D341Med (cell line): ENCODE measurements around the gene PC.
"Not testable (repeated sequence)": the region's sequence is repeated elsewhere in the genome, so short reads cannot be mapped to it uniquely, and the experiment has no call there.

Source experiments
- DNase-seq: peaks from one replicate; pipeline ENCODE4 v3.0.0; 2012; ENCODE audit warnings: low spot score

Gene PC

GRCh38 chr11:66958232-66958955, at the start of gene PC:
Gene PC, minus strand, starts transcription at chr11:66958383. Its CDS starts 86,224 bp downstream, at chr11:66872159.
- DNase-seq = peak; percentile 98

DNA sequence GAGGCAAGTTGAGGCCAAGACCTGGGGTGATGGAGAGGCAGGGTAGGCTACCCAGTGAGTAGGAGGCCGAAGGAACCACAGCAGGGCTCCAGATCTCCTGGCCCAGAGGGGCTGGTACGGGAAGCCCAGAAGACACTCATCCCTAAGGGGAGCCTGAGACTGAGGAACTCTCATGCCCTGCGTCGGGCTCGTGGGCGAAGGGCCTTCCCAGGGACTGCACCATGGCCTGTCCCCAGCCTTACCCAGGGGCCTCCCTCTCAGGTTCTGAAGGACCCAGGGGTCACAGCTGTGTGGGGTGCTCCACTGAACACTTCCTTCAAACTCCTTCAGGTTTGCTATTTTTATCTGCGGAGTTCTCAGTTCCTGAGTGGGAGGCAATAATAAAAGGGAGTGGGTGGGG, 48.9 kb upstream of the PC start:
- no peak for DNase-seq

GRCh38 chr11:67006029-67006884, 48.1 kb upstream of the PC start:
- peak; percentile 87 for DNase-seq

DNA sequence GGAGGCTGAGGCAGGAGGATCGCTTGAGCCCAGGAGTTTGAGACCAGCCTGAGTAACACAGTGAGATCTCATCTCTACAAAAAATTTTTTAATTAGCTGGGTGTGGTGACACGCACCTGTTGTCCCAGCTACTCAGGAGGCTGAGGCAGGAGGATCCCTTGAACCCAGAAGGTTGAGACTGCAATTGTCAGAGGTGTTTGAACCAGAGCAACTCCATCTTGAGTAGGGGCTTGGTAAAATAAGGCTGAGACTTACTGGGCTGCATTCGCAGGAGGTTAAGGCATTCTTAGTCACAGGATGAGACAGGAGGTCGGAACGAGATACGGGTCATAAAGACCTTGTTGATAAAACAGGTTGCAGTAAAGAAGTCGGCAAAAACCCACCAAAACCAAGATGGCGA, 47.0 kb upstream of the PC start:
- not testable (repeated sequence) for DNase-seq

- no peak for DNase-seq
Observed at GRCh38 chr11:67002921-67003411, 44.8 kb upstream of the PC start.

GRCh38 chr11:67002297-67002913, 44.2 kb upstream of the PC start:
- no peak for DNase-seq

- no peak for DNase-seq
Observed at GRCh38 chr11:67001332-67001731, 43.1 kb upstream of the PC start.

DNA sequence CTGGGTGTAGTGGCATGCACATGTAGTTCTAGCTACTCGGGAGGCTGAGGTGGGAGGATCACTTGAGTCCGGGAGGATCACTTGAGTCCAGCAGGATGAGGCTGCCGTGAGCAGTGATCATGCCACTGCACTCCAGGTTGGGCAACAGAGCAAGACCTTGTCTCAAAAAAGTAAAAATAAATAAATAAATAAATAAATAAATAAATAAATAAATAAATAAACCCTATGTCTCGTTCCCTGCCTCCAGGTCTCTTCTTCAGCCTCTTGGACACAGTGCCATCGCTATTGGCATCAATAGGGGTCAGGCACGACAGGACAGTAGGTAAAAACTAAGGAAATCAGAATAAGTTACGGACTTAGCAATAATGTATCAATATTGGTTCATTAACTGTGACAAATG, 41.4 kb upstream of the PC start:
- no peak for DNase-seq

- no peak for DNase-seq
Observed at GRCh38 chr11:66996609-66997273, 38.6 kb upstream of the PC start.

GRCh38 chr11:66992041-66992440, 33.9 kb upstream of the PC start:
- no peak for DNase-seq

DNA sequence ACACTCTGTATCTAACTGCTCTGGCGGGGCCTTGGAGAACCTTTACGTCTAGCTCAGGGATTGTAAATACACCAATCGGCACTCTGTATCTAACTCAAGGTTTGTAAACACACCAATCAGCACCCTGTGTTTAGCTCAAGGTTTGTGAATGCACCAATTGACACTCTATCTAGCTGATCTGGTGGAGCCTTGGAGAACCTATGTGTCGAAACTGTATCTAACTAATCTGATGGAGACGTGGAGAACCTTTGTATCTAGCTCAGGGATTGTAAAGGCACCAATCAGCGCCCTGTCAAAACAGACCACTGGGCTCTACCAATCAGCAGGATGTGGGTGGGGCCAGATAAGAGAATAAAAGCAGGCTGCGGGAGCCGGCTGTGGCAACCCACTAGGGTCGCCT, 31.2 kb upstream of the PC start:
- DNase-seq = not testable (repeated sequence)

DNA sequence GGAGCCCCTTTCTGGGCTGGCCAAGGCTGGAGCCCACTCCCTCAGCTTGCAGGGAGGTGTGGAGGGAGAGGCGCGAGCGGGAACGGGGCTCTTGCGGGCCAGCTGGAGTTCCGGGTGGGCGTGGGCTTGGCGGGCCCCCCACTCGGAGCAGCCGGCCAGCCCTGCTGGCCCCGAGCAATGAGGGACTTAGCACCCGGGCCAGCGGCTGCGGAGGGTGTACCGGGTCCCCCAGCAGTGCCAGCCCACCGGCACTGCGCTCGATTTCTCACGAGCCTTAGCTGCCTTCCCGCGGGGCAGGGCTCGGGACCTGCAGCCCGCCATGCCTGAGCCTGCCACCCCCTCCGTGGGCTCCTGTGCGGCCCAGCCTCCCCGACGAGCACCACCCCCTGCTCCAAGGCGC, 30.6 kb upstream of the PC start:
- not testable (repeated sequence) for DNase-seq

DNA sequence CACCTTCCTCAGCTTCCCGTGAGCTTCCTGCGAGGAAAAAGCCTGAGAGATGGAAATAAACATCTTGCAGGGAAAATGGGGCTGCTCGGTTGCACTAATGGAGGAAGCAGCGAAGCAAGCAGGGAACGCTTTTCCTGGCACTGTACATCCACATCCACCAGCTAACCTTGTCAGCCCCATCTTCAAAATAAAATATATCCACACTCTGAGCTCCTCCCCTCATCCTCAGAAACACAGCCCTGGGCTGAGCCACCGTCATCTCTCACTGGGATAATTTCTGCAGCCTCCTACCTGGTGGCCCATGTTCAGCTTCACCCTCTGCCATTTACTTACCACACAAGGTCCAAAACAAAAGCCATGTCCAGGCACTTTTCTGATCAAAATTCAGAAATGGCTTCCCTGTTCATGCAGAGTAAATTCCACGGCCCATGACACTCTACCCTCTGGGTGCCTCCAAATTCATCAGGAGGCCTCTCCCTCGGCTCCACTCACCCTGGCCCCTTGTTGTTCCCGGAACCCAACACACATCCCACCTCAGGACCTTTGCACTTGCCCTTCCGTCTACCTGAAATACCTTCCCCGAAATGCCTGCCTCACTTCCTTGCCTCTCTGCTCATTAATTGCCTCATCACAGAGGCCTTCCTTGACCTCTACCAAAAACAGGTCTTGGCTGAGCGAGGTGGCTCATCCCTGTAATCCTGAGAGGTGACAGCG, 29.9 kb upstream of the PC start:
- DNase-seq = no peak

DNA sequence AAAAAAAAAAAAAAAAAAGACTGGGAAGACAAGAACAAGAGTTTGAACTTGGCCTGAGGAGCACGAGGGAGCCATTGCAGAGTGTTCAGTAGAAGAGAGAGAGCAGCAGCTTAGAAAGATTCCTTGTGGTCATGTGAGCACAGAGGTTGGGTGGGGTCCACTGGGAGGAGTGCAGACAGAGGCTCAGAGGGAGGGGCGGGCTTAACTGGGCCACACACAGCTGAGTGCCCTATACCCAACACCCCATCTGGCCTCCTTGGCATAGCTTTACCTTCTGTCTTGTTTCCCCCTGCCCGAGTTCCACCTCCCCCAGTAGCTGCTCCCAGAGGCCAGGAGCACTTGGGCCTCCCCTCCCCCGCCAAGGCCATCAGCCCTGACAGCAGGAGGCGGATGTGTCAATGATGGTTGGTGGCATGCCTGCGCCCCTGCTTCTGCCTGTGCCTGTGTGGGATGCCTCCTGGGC, 29.0 kb upstream of the PC start:
- no peak for DNase-seq

DNA sequence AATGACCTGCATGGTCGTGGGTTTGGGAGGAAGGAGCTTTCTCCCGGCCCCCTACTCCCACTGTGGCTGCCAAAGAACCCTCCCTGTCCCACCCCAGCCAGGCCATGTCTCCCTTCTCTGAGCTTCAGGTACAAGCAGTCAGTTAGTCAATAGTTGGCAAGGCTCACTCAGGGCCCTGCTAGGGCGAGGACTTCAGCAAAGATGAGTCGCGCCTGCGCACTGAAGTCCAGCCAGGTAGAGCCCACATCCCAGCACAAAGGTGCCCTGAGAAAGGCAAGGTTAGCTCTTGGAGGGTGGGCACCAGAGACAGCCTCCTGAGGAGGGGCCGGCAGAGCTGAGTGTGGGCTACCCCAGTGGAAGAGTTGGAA, 28.0 kb upstream of the PC start:
- no peak for DNase-seq

- DNase-seq = no peak
Observed at GRCh38 chr11:66985508-66986177, 27.5 kb upstream of the PC start.

DNA sequence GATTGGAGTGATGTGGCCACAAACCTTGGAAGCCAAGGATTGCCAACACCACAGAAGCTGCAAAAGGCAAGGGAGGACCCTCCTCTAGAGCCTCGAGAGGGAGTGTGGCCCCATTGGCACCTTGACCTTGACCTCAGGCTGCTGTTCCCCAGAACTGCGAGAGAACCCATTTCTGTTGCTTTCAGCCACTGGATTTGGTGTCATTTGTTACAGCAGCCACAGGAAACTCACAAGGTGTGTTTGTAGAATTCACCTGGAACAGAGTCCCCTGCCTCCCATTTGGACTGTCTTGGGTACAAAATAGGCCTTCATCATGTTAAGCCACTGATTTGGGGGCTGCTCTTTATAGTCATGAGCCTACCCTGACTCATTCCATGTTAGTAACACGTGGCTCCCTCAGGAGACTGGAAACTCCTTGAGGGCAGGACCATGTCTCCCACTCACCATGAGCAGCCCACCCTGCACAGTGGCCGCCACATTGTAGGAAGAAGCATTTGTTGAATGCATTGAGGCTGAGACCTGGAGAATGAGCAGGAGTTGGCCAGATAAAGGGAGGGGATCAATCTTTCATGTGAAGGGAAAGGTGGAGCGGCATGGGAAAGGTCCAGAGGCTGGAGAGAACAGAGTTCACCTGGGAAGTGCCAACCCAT, 25.2 kb upstream of the PC start:
- no peak for DNase-seq

GRCh38 chr11:66981976-66982578, 23.9 kb upstream of the PC start:
- peak; percentile 79 for DNase-seq

GRCh38 chr11:66979336-66979980, 21.3 kb upstream of the PC start:
- no peak for DNase-seq
